WERI-Rb-1 (cell line): ENCODE data around the gene PCNX2.

Source experiments
- DNase-seq: peaks from one replicate; pipeline ENCODE4 v3.0.0-alpha.2; 2020
- H3K27ac ChIP-seq: fragments of 250-450 bp; sonication (Bioruptor Pico); 2 replicates; pipeline ENCODE4 v1.5.1; 2020; ENCODE audit warnings: mild to moderate bottlenecking, moderate library complexity
- H3K27me3 ChIP-seq: fragments of 250-450 bp; sonication (Bioruptor Pico); 2 replicates; pipeline ENCODE4 v1.5.1; 2021; ENCODE audit warnings: mild to moderate bottlenecking, low read depth, moderate library complexity; ENCODE audit not compliant: insufficient read depth, severe bottlenecking
- H3K36me3 ChIP-seq: fragments of 250-450 bp; sonication (Bioruptor Pico); 2 replicates; pipeline ENCODE4 v1.5.1; 2020; ENCODE audit warnings: mild to moderate bottlenecking, moderate library complexity
- H3K4me3 ChIP-seq: 2 replicates; pipeline ENCODE4 v1.5.1; 2011; ENCODE audit warnings: low read depth, mild to moderate bottlenecking, control low read depth, low read length
- H3K9me3 ChIP-seq: fragments of 250-450 bp; sonication (Bioruptor Pico); 2 replicates; pipeline ENCODE4 v1.5.1; 2021; ENCODE audit warnings: mild to moderate bottlenecking, moderate library complexity; ENCODE audit not compliant: severe bottlenecking
- CTCF ChIP-seq: IDR thresholded peaks from 2 replicates; pipeline ENCODE4 v1.5.1; 2011; ENCODE audit warnings: low read depth, mild to moderate bottlenecking, control low read depth, inconsistent platforms, low read length

Gene PCNX2

GRCh38 chr1:233323718-233324117 lies 28.2 kb upstream of the PCNX2 start:
- Histone ChIP-seq H3K27me3 (peaks cover 6% of the 10 kb centered on the region), H3K36me3 (0 out of 2 replicates have a peak, but pooled peaks cover 2% of the 10 kb centered on the region), H3K27ac (no peak overlapping the region), H3K9me3 (no peaks in the 10 kb centered on the region), H3K4me3 (no peak overlapping the region)
- no peak for TF ChIP-seq CTCF
- DNase-seq: no peak

- Histone ChIP-seq H3K36me3 (no peaks in the 10 kb centered on the region), H3K4me3 (no peak overlapping the region), H3K27ac (no peak overlapping the region), H3K9me3 (no peaks in the 10 kb centered on the region), H3K27me3 (no peaks in the 10 kb centered on the region)
- no peak for DNase-seq
- no peak for TF ChIP-seq CTCF
These were observed 24.5 kb upstream of the PCNX2 start for GRCh38 chr1:233320023-233320422.

- H3K4me3 ChIP-seq: no peak overlapping the region
- no peak for DNase-seq
- no peaks in the 10 kb centered on the region for H3K36me3 ChIP-seq
- H3K9me3 ChIP-seq: no peaks in the 10 kb centered on the region
- no peak overlapping the region for H3K27ac ChIP-seq
- TF ChIP-seq CTCF: no peak
- H3K27me3 ChIP-seq: no peaks in the 10 kb centered on the region
These were observed 23.7 kb upstream of the PCNX2 start for GRCh38 chr1:233319272-233319671.

- Histone ChIP-seq H3K9me3 (no peaks in the 10 kb centered on the region), H3K4me3 (no peak overlapping the region), H3K27me3 (no peaks in the 10 kb centered on the region), H3K27ac (no peak overlapping the region), H3K36me3 (no peaks in the 10 kb centered on the region)
- no peak for DNase-seq
- TF ChIP-seq CTCF: no peak
These were observed 20.9 kb upstream of the PCNX2 start for GRCh38 chr1:233316473-233316872.

- Histone ChIP-seq H3K36me3 (no peaks in the 10 kb centered on the region), H3K9me3 (no peaks in the 10 kb centered on the region), H3K27me3 (no peaks in the 10 kb centered on the region), H3K27ac (no peak overlapping the region), H3K4me3 (no peak overlapping the region)
- TF ChIP-seq CTCF: no peak
- no peak for DNase-seq
These were observed 20.3 kb upstream of the PCNX2 start for GRCh38 chr1:233315718-233316301.
